HL-60 (cell line): Measurements from ENCODE around the gene AURKA.

Source experiments
- CTCF ChIP-seq: IDR thresholded peaks from one replicate; pipeline ENCODE4 v1.5.1; 2011; ENCODE audit warnings: low read length, control low read depth, inconsistent platforms; ENCODE audit not compliant: insufficient read depth
- GABPA ChIP-seq: IDR thresholded peaks from 2 replicates; pipeline ENCODE4 v1.6.1; 2012; ENCODE audit warnings: low read depth
- POLR2AphosphoS5 ChIP-seq: IDR thresholded peaks from 2 replicates; pipeline ENCODE4 v1.6.1; 2012; ENCODE audit warnings: low read depth
- TF ChIP-seq, protein P1 (sequence below): IDR thresholded peaks from 2 replicates; pipeline ENCODE4 v1.6.1; 2012; ENCODE audit warnings: low read depth; ENCODE audit not compliant: insufficient replicate concordance

DNA sequence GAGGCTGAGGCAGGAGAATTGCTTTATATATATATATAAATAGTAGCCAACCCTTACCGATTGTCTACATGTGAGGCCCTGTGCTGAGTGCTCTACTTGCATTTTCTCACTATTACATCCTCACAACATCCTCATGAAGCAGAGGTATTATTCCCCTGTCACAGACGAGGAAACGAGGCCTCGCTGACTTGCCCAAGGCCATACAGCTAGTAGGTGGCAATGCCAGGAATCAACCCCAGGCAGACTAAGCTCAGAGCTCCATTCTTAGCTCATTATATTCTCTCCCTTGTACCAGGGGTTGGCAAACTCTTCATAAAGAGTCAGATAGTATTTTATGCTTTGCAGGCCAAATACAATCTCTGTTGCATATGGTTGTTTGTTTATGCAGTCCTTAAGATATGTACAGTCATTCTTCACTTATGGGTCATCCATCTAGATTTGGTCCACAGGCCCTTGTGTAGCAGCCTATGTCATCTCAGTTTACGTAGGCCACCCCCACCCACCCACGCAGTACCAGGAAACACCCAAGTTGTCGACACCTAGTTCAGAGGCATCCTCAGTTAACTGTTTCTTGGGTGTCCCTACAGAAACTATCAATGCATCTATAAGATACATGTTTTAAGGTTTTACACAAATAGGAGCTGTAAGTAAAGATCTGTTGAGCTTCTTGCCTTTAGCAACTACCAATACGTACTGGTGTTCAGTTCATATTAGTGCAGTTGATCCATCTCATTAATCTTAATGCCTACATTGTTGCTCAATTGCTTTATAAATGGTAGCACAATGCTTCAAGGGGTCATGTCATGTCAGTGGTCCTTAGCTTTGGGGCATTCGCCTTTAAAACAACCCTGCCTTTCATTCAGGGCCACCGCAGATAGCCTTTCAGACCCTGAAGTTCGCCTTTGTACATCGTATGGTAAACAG is 23.1 kb upstream of the AURKA start:
- TF ChIP-seq GABPA, result no peak
- TF ChIP-seq CTCF, result no peak
- TF ChIP-seq POLR2AphosphoS5, result no peak
- TF ChIP-seq, protein P1, sequence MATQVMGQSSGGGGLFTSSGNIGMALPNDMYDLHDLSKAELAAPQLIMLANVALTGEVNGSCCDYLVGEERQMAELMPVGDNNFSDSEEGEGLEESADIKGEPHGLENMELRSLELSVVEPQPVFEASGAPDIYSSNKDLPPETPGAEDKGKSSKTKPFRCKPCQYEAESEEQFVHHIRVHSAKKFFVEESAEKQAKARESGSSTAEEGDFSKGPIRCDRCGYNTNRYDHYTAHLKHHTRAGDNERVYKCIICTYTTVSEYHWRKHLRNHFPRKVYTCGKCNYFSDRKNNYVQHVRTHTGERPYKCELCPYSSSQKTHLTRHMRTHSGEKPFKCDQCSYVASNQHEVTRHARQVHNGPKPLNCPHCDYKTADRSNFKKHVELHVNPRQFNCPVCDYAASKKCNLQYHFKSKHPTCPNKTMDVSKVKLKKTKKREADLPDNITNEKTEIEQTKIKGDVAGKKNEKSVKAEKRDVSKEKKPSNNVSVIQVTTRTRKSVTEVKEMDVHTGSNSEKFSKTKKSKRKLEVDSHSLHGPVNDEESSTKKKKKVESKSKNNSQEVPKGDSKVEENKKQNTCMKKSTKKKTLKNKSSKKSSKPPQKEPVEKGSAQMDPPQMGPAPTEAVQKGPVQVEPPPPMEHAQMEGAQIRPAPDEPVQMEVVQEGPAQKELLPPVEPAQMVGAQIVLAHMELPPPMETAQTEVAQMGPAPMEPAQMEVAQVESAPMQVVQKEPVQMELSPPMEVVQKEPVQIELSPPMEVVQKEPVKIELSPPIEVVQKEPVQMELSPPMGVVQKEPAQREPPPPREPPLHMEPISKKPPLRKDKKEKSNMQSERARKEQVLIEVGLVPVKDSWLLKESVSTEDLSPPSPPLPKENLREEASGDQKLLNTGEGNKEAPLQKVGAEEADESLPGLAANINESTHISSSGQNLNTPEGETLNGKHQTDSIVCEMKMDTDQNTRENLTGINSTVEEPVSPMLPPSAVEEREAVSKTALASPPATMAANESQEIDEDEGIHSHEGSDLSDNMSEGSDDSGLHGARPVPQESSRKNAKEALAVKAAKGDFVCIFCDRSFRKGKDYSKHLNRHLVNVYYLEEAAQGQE, result no peak
